Testis (tissue), 3 donors: ENCODE measurements around the gene HDGFL2. TPM values are rescaled to one million over a fixed set of nuclear protein-coding genes. Genes with fewer than 3 reads are reported as not detected.

Experiments
- DNase-seq: peaks from one replicate; pipeline ENCODE4 v3.0.0-alpha.2; 2019
- H3K27ac ChIP-seq, 2 donors: fragments of 200-600 bp; sonication (generic); one replicate each; pipeline ENCODE4 v1.5.1; 2019
- H3K27me3 ChIP-seq: fragments of 200-600 bp; sonication (generic); one replicate; pipeline ENCODE4 v1.5.1; 2019
- H3K36me3 ChIP-seq: fragments of 200-600 bp; sonication (generic); one replicate; pipeline ENCODE4 v1.5.1; 2017; ENCODE audit warnings: low read depth; ENCODE audit errors: missing control alignments
- H3K4me1 ChIP-seq: fragments of 200-600 bp; sonication (generic); one replicate; pipeline ENCODE4 v1.5.1; 2019
- H3K4me3 ChIP-seq, 2 donors: fragments of 200-600 bp; sonication (generic); one replicate each; pipeline ENCODE4 v1.5.1; 2017 to 2019
- H3K9me3 ChIP-seq: fragments of 200-600 bp; sonication (generic); one replicate; pipeline ENCODE4 v1.5.1; 2017
- CTCF ChIP-seq, 3 experiments: fragments of 450-650 bp in 2 of 3; fragments of 200-600 bp in 1 of 3; sonication (generic) in 1 of 3; IDR thresholded peaks; one replicate each; pipeline ENCODE4 v1.5.1; 2016 to 2019; ENCODE audit warnings: antibody characterized with exemption in 3 of 3, mild to moderate bottlenecking in 2 of 3, moderate library complexity in 1 of 3
- POLR2A ChIP-seq: fragments of 450-650 bp; IDR thresholded peaks from one replicate; pipeline ENCODE4 v1.6.1; 2017; ENCODE audit warnings: antibody characterized with exemption, mild to moderate bottlenecking, moderate library complexity
- whole genome bisulfite sequencing, 2 donors: methylation state at CpG; one replicate each; pipeline ENCODE4 v1.1.5; 2018; 5-methylcytosine and 5-hydroxymethylcytosine counted together
- intact Hi-C: fragments of 100-400 bp; cut with DNase I; formaldehyde crosslinking; loops from one replicate; pipeline ENCODE4 v1.15.1; 2023; ENCODE audit warnings: low total_unique reads
- polyA plus RNA-seq: library from polyadenylated mRNA; stranded (reverse); fragments of 350-450 nt; fragmentation: Illumina TruSeq; extraction: RNeasy Lipid Tissue Mini Kit (QIAGEN cat#74804); gene quantifications from one replicate; pipeline ENCODE4 v1.2.3, GENCODE V29; 2014; ENCODE audit warnings: low read depth, low replicate concordance; ENCODE audit not compliant: insufficient read depth
- total RNA-seq, 2 donors: library from RNA; depleted of rRNA; stranded (reverse); fragments of >200 nt; gene quantifications; one replicate each; pipeline ENCODE4 v1.2.3, GENCODE V29; 2016

Gene HDGFL2
- total and polyA plus RNA-seq, 3 donors from 2014 or later = 81.4 to 141 (median 95.8) TPM

- Histone ChIP-seq H3K27ac (peak overlapping the region in 1 of 2 donors; percentile 2), H3K27me3 (no peaks in the 10 kb centered on the region), H3K9me3 (no peaks in the 10 kb centered on the region), H3K36me3 (no peaks in the 10 kb centered on the region), H3K4me3 (no peak overlapping the region), H3K4me1 (no peaks in the 10 kb centered on the region)
- intact Hi-C loops = no loop called here
- DNase-seq = no peak
- 59 to 71% methylated on average over 22 to 26 of the region's 26 CpGs for WGBS, 2 donors
- no peak for TF ChIP-seq CTCF (IDR thresholded peaks at IDR 0.05)
- no peak for TF ChIP-seq POLR2A
These were observed 40.1 kb upstream of the HDGFL2 start for GRCh38 chr19:4431808-4432674.

GRCh38 chr19:4432918-4433506, 39.1 kb upstream of the HDGFL2 start:
- intact Hi-C loops = no loop called here
- H3K36me3 ChIP-seq = no peaks in the 10 kb centered on the region

GRCh38 chr19:4434391-4434790, 37.7 kb upstream of the HDGFL2 start:
- no peak for DNase-seq
- intact Hi-C loops = no loop called here
- 95 to 97% methylated on average over 9 of the region's 9 CpGs for WGBS, 2 donors
- H3K4me3 ChIP-seq = no peak overlapping the region
- H3K9me3 ChIP-seq = no peaks in the 10 kb centered on the region
- TF ChIP-seq CTCF (IDR thresholded peaks at IDR 0.05) (no peak), POLR2A (no peak)
- no peaks in the 10 kb centered on the region for H3K36me3 ChIP-seq
- no peaks in the 10 kb centered on the region for H3K27me3 ChIP-seq
- no peaks in the 10 kb centered on the region for H3K4me1 ChIP-seq
- H3K27ac ChIP-seq = no peak overlapping the region

More at GRCh38 chr19:4432918-4433506, 39.1 kb upstream of the HDGFL2 start:
- no peaks in the 10 kb centered on the region for H3K4me1 ChIP-seq
- TF ChIP-seq POLR2A (no peak), CTCF (IDR thresholded peaks at IDR 0.05) (no peak)
- H3K27ac ChIP-seq = no peak overlapping the region
- H3K27me3 ChIP-seq = no peaks in the 10 kb centered on the region
- H3K9me3 ChIP-seq = no peaks in the 10 kb centered on the region
- no peak for DNase-seq
- 91 to 93% methylated on average over 11 to 28 of the region's 28 CpGs for WGBS, 2 donors
- H3K4me3 ChIP-seq = no peak overlapping the region

- intact Hi-C loops = no loop called here
- Histone ChIP-seq H3K36me3 (no peaks in the 10 kb centered on the region), H3K4me3 (no peak overlapping the region), H3K27me3 (no peaks in the 10 kb centered on the region), H3K4me1 (no peaks in the 10 kb centered on the region), H3K9me3 (no peaks in the 10 kb centered on the region), H3K27ac (no peak overlapping the region)
- DNase-seq = no peak
- WGBS, 2 donors = 80 to 97% methylated on average over 6 to 7 of the region's 7 CpGs
- TF ChIP-seq CTCF (IDR thresholded peaks at IDR 0.05) (no peak), POLR2A (no peak)
These were observed 35.9 kb upstream of the HDGFL2 start for GRCh38 chr19:4436231-4436630.
